ENCODE measurements around the gene MEIS2.

Gene MEIS2

GRCh38 chr15:37061996-37062395 is 38.4 kb downstream of the MEIS2 start:
- H3K4me3 ChIP-seq (IDR thresholded peaks at IDR 0.05; ENCODE audit: insufficient read depth, low read depth, low read length), result no peak overlapping the region
- TF ChIP-seq CTCF (conservative IDR thresholded peaks at IDR 0.05; ENCODE audit: low read depth, low read length), result no peak
- no peak overlapping the region for H3K27ac ChIP-seq
- H3K27me3 ChIP-seq (ENCODE audit: insufficient read depth, low read depth), result no peaks in the 10 kb centered on the region
- no peak overlapping the region for H2AFZ ChIP-seq (ENCODE audit: low read depth)
- H4K20me1 ChIP-seq (ENCODE audit: insufficient read depth), result no peaks in the 10 kb centered on the region
- H3K79me2 ChIP-seq (ENCODE audit: insufficient read depth, low read depth), result no peaks in the 10 kb centered on the region
- H3K4me1 ChIP-seq (ENCODE audit: low read depth, poor library complexity, severe bottlenecking), result no peaks in the 10 kb centered on the region
- H3K36me3 ChIP-seq (ENCODE audit: insufficient read depth), result no peaks in the 10 kb centered on the region
- no peak overlapping the region for H3K4me2 ChIP-seq
- no peak overlapping the region for H3K9ac ChIP-seq

DNA sequence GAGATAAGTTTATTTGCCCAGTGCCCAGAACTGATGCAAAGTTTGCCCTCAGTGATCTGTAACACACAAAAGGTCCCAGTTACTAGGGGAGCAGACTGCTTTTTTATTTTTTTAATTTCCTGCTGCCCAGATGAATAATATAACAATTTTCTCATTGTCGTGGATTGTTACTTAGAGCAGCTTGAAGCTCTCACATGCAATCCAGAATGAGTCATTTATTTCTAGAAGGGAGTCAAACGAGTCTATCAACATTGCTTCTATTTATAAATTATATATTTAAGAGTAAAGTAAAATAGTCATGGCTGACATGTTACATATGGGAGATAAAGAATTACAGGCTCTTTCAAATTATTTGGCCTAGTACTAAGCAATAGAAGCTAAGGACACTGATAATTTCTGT is 41.3 kb downstream of the MEIS2 start:
- TF ChIP-seq CTCF (conservative IDR thresholded peaks at IDR 0.05; ENCODE audit: low read depth, low read length), result no peak
- Histone ChIP-seq H3K79me2 (ENCODE audit: insufficient read depth, low read depth) (no peaks in the 10 kb centered on the region), H3K27ac (no peak overlapping the region), H3K4me3 (IDR thresholded peaks at IDR 0.05; ENCODE audit: insufficient read depth, low read depth, low read length) (no peak overlapping the region), H2AFZ (ENCODE audit: low read depth) (no peak overlapping the region), H3K36me3 (ENCODE audit: insufficient read depth) (no peaks in the 10 kb centered on the region), H3K9ac (no peak overlapping the region), H3K4me1 (ENCODE audit: low read depth, poor library complexity, severe bottlenecking) (no peaks in the 10 kb centered on the region), H3K27me3 (ENCODE audit: insufficient read depth, low read depth) (no peaks in the 10 kb centered on the region), H3K4me2 (no peak overlapping the region), H4K20me1 (ENCODE audit: insufficient read depth) (no peaks in the 10 kb centered on the region)

DNA sequence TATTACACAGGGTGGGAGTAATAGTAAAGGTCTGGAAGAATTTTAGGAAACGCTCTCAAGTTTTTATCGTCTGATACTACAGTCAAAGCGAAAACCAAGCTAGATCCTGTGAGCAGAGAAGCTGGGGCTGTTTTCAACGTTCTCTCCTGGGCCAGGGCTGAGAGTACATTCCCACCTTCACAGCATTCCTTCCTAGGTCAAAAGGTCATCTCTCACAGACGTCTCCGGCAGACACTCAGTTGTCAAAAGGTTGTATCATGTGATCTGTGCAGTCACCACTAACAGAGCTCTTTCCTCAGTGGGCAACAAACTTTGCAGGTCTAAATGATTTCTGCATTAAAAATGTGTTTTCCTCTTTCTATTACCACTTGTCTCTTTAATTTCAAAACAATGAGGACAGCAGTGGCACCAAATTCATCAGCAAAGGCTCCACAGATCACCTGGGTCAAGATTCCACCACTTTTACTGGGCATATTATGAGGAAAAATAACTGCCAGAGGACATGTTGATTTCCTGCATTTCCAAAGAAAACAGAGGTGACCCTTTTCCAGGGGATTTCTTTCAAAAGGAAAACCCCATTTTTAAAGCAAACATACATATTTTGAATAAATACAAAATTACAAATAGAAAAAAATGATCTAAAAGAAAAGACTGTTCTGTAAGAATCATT is 41.9 kb downstream of the MEIS2 start:
- Histone ChIP-seq H3K4me2 (no peak overlapping the region), H3K9ac (no peak overlapping the region), H3K27me3 (ENCODE audit: insufficient read depth, low read depth) (no peaks in the 10 kb centered on the region), H2AFZ (ENCODE audit: low read depth) (no peak overlapping the region), H3K4me3 (IDR thresholded peaks at IDR 0.05; ENCODE audit: insufficient read depth, low read depth, low read length) (no peak overlapping the region), H3K4me1 (ENCODE audit: low read depth, poor library complexity, severe bottlenecking) (no peaks in the 10 kb centered on the region), H3K27ac (no peak overlapping the region), H3K36me3 (ENCODE audit: insufficient read depth) (no peaks in the 10 kb centered on the region), H4K20me1 (ENCODE audit: insufficient read depth) (no peaks in the 10 kb centered on the region), H3K79me2 (ENCODE audit: insufficient read depth, low read depth) (no peaks in the 10 kb centered on the region)
- no peak for TF ChIP-seq CTCF (conservative IDR thresholded peaks at IDR 0.05; ENCODE audit: low read depth, low read length)

DNA sequence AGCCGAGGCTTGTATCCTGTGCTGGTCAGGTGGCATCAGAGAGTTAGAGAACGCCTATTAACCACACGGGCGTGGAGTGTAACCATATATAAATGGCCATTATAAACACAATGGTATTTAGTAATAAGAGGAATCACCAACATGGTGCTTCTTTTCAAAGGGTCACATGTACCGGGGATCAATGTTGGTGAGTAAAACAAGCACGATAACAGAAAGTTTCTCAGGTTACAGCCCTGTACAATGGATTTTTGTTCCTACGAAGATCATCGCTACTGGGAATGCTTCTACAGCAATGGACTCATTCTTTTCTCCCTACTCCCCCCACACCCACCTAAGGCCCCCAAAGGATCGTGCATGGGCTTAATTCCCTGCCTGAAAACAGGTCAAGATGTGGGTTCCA is 42.5 kb downstream of the MEIS2 start:
- no peaks in the 10 kb centered on the region for H3K27me3 ChIP-seq (ENCODE audit: insufficient read depth, low read depth)
- no peak overlapping the region for H3K4me2 ChIP-seq
- H3K4me1 ChIP-seq (ENCODE audit: low read depth, poor library complexity, severe bottlenecking), result no peaks in the 10 kb centered on the region
- H3K79me2 ChIP-seq (ENCODE audit: insufficient read depth, low read depth), result no peaks in the 10 kb centered on the region
- H3K9ac ChIP-seq, result no peak overlapping the region
- H2AFZ ChIP-seq (ENCODE audit: low read depth), result no peak overlapping the region
- H3K36me3 ChIP-seq (ENCODE audit: insufficient read depth), result no peaks in the 10 kb centered on the region
- H4K20me1 ChIP-seq (ENCODE audit: insufficient read depth), result no peaks in the 10 kb centered on the region
- no peak overlapping the region for H3K4me3 ChIP-seq (IDR thresholded peaks at IDR 0.05; ENCODE audit: insufficient read depth, low read depth, low read length)
- no peak for TF ChIP-seq CTCF (conservative IDR thresholded peaks at IDR 0.05; ENCODE audit: low read depth, low read length)
- no peak overlapping the region for H3K27ac ChIP-seq

Data from KMS-11 (cell line).